Neuronal stem cell (in vitro differentiated cells): ENCODE data around the gene UCN.
A peak's percentile ranks its signal among the peaks of the same experiment; 100 is the strongest.

Source experiments
- DNase-seq: peaks from one replicate; pipeline ENCODE4 v3.0.0-alpha.2; 2013; ENCODE audit warnings: low spot score
- H2AFZ ChIP-seq: one replicate; pipeline ENCODE4 v1.6.1; 2013; ENCODE audit warnings: mild to moderate bottlenecking, low read length, inconsistent platforms
- H2AK5ac ChIP-seq: 2 replicates; pipeline ENCODE4 v1.6.1; 2013; ENCODE audit warnings: low read depth, mild to moderate bottlenecking, inconsistent platforms, low read length, moderate library complexity, mixed read lengths
- H2BK120ac ChIP-seq: 2 replicates; pipeline ENCODE4 v1.6.1; 2013; ENCODE audit warnings: low read depth, mild to moderate bottlenecking, inconsistent platforms, low read length, moderate library complexity, mixed read lengths
- H2BK12ac ChIP-seq: one replicate; pipeline ENCODE4 v1.6.1; 2013; ENCODE audit warnings: low read length, inconsistent platforms
- H2BK15ac ChIP-seq: 2 replicates; pipeline ENCODE4 v1.6.1; 2013; ENCODE audit warnings: mild to moderate bottlenecking, low read length, inconsistent platforms, mixed read lengths
- H2BK5ac ChIP-seq: one replicate; pipeline ENCODE4 v1.6.1; 2013; ENCODE audit warnings: inconsistent platforms, mild to moderate bottlenecking, low read length, moderate library complexity
- H3K14ac ChIP-seq: one replicate; pipeline ENCODE4 v1.6.1; 2013; ENCODE audit warnings: low read length, inconsistent platforms
- H3K18ac ChIP-seq: 2 replicates; pipeline ENCODE4 v1.6.1; 2013; ENCODE audit warnings: low read length, inconsistent platforms
- H3K23ac ChIP-seq: 2 replicates; pipeline ENCODE4 v1.6.1; 2013; ENCODE audit warnings: low read depth, mild to moderate bottlenecking, mixed read lengths, low read length, inconsistent platforms; ENCODE audit not compliant: poor library complexity
- H3K27ac ChIP-seq: replicated peaks from 3 replicates; pipeline ENCODE4 v1.5.1; 2013; ENCODE audit warnings: low read length, inconsistent platforms
- H3K27me3 ChIP-seq, 3 experiments: 2 replicates each; pipeline ENCODE4 v1.6.1; 2013; ENCODE audit warnings: low read length in 3 of 3, mild to moderate bottlenecking in 2 of 3, inconsistent platforms in 1 of 3, low read depth in 1 of 3, mixed read lengths in 1 of 3, moderate library complexity in 1 of 3; ENCODE audit not compliant: control insufficient read depth in 3 of 3, insufficient read depth in 3 of 3
- H3K36me3 ChIP-seq, 2 donors: replicated peaks in 1 of 2; 2 replicates each; pipeline ENCODE4 v1.6.1; 2013; ENCODE audit warnings: low read length in 2 of 2; ENCODE audit not compliant: control insufficient read depth in 2 of 2, insufficient read depth in 2 of 2
- H3K4ac ChIP-seq: 2 replicates; pipeline ENCODE4 v1.6.1; 2013; ENCODE audit warnings: inconsistent platforms, mild to moderate bottlenecking, low read length, moderate library complexity
- H3K4me1 ChIP-seq, 2 donors: 1 replicate in 1 of 2; 2 replicates in 1 of 2; pipeline ENCODE4 v1.6.1; 2013; ENCODE audit warnings: low read length in 2 of 2, low read depth in 1 of 2; ENCODE audit not compliant: control insufficient read depth in 2 of 2, insufficient read depth in 1 of 2
- H3K4me2 ChIP-seq: one replicate; pipeline ENCODE4 v1.6.1; 2013; ENCODE audit warnings: mild to moderate bottlenecking, low read length, inconsistent platforms; ENCODE audit not compliant: insufficient read depth, poor library complexity, severe bottlenecking
- H3K4me3 ChIP-seq, 2 donors: 2 replicates each; pipeline ENCODE4 v1.5.1; 2013; ENCODE audit warnings: low read length in 2 of 2, mild to moderate bottlenecking in 2 of 2, inconsistent platforms in 1 of 2, moderate library complexity in 1 of 2
- H3K79me1 ChIP-seq: one replicate; pipeline ENCODE4 v1.6.1; 2013; ENCODE audit warnings: low read depth, mild to moderate bottlenecking, inconsistent platforms, low read length, moderate library complexity
- H3K9ac ChIP-seq: one replicate; pipeline ENCODE4 v1.6.1; 2013; ENCODE audit warnings: mild to moderate bottlenecking, low read depth, low read length, inconsistent platforms; ENCODE audit not compliant: poor library complexity
- H3K9me3 ChIP-seq, 2 donors: replicated peaks in 1 of 2; 2 replicates each; pipeline versions ENCODE3 to v1.6.1; 2013; ENCODE audit warnings: low read length in 2 of 2, mild to moderate bottlenecking in 2 of 2, inconsistent platforms in 1 of 2, low read depth in 1 of 2, mixed read lengths in 1 of 2, moderate library complexity in 1 of 2; ENCODE audit not compliant: control insufficient read depth in 2 of 2, insufficient read depth in 1 of 2
- H4K8ac ChIP-seq: one replicate; pipeline ENCODE4 v1.6.1; 2013; ENCODE audit warnings: low read depth, mild to moderate bottlenecking, inconsistent platforms, low read length, moderate library complexity
- H4K91ac ChIP-seq: one replicate; pipeline ENCODE4 v1.6.1; 2013; ENCODE audit warnings: low read length, low read depth, mild to moderate bottlenecking, inconsistent platforms; ENCODE audit not compliant: poor library complexity
- WGBS, 2 donors: extraction: QIAGEN DNeasy Blood & Tissue Kit; methylation state at CpG; one replicate each; pipeline ENCODE4 v1.1.7; 2013; ENCODE audit warnings: missing lambda C conversion rate in 2 of 2, mixed read lengths in 1 of 2; ENCODE audit not compliant: insufficient read length in 2 of 2, insufficient replicate concordance in 1 of 2; ENCODE audit errors: extremely low coverage in 2 of 2; 5-methylcytosine and 5-hydroxymethylcytosine counted together

Gene UCN

GRCh38 chr2:27323596-27324285 is 15.5 kb upstream of the UCN start:
- peaks cover 6 to 12% of the 10 kb centered on the region in 2 donors for H3K4me1 ChIP-seq
- no peaks in the 10 kb centered on the region for H3K9me3 ChIP-seq
- H3K4me2 ChIP-seq, result peak overlapping the region; percentile 83
- no peak overlapping the region for H4K8ac ChIP-seq
- H2AK5ac ChIP-seq, result no peak overlapping the region
- no peak overlapping the region for H3K14ac ChIP-seq
- WGBS, 2 donors, result no CpG with 5 or more reads among the region's 5 CpGs
- H3K36me3 ChIP-seq, result peaks cover 20 to 39% of the 10 kb centered on the region in 2 donors
- H3K27me3 ChIP-seq, result no peaks in the 10 kb centered on the region
- no peak overlapping the region for H2BK15ac ChIP-seq
- no peak overlapping the region for H4K91ac ChIP-seq
- peak overlapping the region; percentile 74 for H3K9ac ChIP-seq
- no peak overlapping the region for H3K4ac ChIP-seq
- no peak overlapping the region for H2BK120ac ChIP-seq
- peak overlapping the region; percentile 74 to 86 for H3K4me3 ChIP-seq
- H3K23ac ChIP-seq, result no peak overlapping the region
- no peak for DNase-seq
- H3K27ac ChIP-seq, result no peak overlapping the region
- H2BK12ac ChIP-seq, result no peak overlapping the region
- H3K18ac ChIP-seq, result no peak overlapping the region
- H2BK5ac ChIP-seq, result no peak overlapping the region
- peaks cover 2% of the 10 kb centered on the region for H3K79me1 ChIP-seq
- H2AFZ ChIP-seq, result peak overlapping the region; percentile 86

GRCh38 chr2:27322766-27323595 is 14.7 kb upstream of the UCN start, which contains the start of gene MPV17:
Gene MPV17 (minus strand): TSS chr2:27323097. CDS start chr2:27322517, 580 bp downstream.
- H2AFZ ChIP-seq, result peak within 1 kb of the TSS; percentile 86
- H3K4me1 ChIP-seq, result peaks cover 6 to 12% of the 10 kb centered on the region in 2 donors
- peak within 1 kb of the TSS; percentile 95 for H4K8ac ChIP-seq
- H3K9me3 ChIP-seq, result no peaks in the 10 kb centered on the region
- WGBS, 2 donors, result no CpG with 5 or more reads among the region's 39 CpGs
- H4K91ac ChIP-seq, result no peak within 1 kb of the TSS
- H3K23ac ChIP-seq, result peak within 1 kb of the TSS; percentile 95
- H3K9ac ChIP-seq, result peak within 1 kb of the TSS; percentile 86
- H2BK15ac ChIP-seq, result no peak within 1 kb of the TSS
- H3K4me2 ChIP-seq, result peak within 1 kb of the TSS; percentile 83
- H3K4ac ChIP-seq, result no peak within 1 kb of the TSS
- peak within 1 kb of the TSS; percentile 78 for H2AK5ac ChIP-seq
- H3K79me1 ChIP-seq, result peaks cover 2% of the 10 kb centered on the region
- peak within 1 kb of the TSS; percentile 74 to 86 for H3K4me3 ChIP-seq
- H3K18ac ChIP-seq, result peak within 1 kb of the TSS; percentile 95
- H3K14ac ChIP-seq, result no peak within 1 kb of the TSS
- peak; percentile 72 for DNase-seq
- H3K27me3 ChIP-seq, result no peaks in the 10 kb centered on the region
- H2BK12ac ChIP-seq, result no peak within 1 kb of the TSS
- H2BK5ac ChIP-seq, result no peak within 1 kb of the TSS
- peak within 1 kb of the TSS; percentile 41 for H3K27ac ChIP-seq
- no peak within 1 kb of the TSS for H2BK120ac ChIP-seq
- peaks cover 14 to 31% of the 10 kb centered on the region in 2 donors for H3K36me3 ChIP-seq

GRCh38 chr2:27322301-27322765 is 14.1 kb upstream of the UCN start:
- no peak for DNase-seq

More at GRCh38 chr2:27322301-27322765, 14.1 kb upstream of the UCN start:
- Histone ChIP-seq H3K9ac (peak overlapping the region; percentile 86), H3K27ac (no peak overlapping the region), H2BK120ac (no peak overlapping the region), H3K23ac (peak overlapping the region; percentile 95), H4K91ac (no peak overlapping the region), H2AFZ (peak overlapping the region; percentile 86), H3K9me3 (no peaks in the 10 kb centered on the region), H3K18ac (peak overlapping the region; percentile 49), H2BK12ac (no peak overlapping the region), H3K14ac (no peak overlapping the region), H2AK5ac (peak overlapping the region; percentile 20), H3K4ac (no peak overlapping the region), H3K36me3 (peaks cover 13 to 30% of the 10 kb centered on the region in 2 donors), H2BK5ac (no peak overlapping the region), H4K8ac (no peak overlapping the region), H3K27me3 (no peaks in the 10 kb centered on the region), H3K4me3 (peak overlapping the region; percentile 74 to 86), H3K79me1 (peaks cover 2% of the 10 kb centered on the region), H2BK15ac (no peak overlapping the region), H3K4me2 (peak overlapping the region; percentile 83), H3K4me1 (peaks cover 6 to 12% of the 10 kb centered on the region in 2 donors)
- no CpG with 5 or more reads among the region's 10 CpGs for WGBS, 2 donors
